Smooth muscle cell of the umbilical artery (primary cell): ENCODE results near the gene DDIT4L. TPM values are rescaled to one million over a fixed set of nuclear protein-coding genes. Genes with fewer than 3 reads are reported as not detected.

Source experiments
- total RNA-seq: library from RNA; depleted of rRNA; stranded (reverse); fragments of >200 nt; gene quantifications from 2 replicates; pipeline ENCODE4 v1.2.3, GENCODE V29; 2014

The DDIT4L gene
- 2.6 and 2.7 TPM in 2 replicates for total RNA-seq

GRCh38 chr4:100189820-100190642 lies at the start of gene DDIT4L:
Gene DDIT4L, minus strand, starts transcription at chr4:100190468. Its CDS starts 485 bp downstream, at chr4:100189983.

Other genes starting within 250 kb of the DDIT4L start
- gene DNAJB14, start 243.8 kb downstream of the DDIT4L start, total RNA-seq = 45.3 and 48.4 TPM in 2 replicates
- gene H2AZ1, start 240.2 kb downstream of the DDIT4L start, total RNA-seq = 174 and 179 TPM in 2 replicates